ENCODE results near the gene TAC3.
"Not testable (repeated sequence)": the region's sequence is repeated elsewhere in the genome, so short reads cannot be mapped to it uniquely, and the experiment has no call there.

Gene TAC3

GRCh38 chr12:57004651-57005050 is 11.7 kb downstream of the TAC3 start:
- no peak for DNase-seq (ENCODE audit: low spot score)

DNA sequence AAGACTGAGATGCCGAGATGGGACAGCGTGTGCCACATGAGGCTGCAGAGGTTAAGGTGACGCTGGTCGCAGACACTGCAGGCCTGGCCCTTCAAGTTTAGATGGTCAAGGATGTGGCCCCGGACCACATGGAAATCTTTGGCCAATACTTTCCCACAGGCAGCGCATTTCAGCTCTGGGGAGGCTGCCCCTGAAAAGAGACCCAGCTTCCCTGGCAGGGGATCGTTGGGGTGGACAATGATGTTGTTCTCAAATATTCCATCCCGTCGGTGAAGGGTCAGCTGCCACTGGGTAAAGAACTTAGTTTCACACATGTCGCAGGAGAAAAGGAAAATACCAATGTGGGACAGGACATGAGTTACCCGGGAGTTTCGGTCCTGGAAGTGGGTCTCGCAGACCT is 12.9 kb downstream of the TAC3 start:
- no peak for DNase-seq (ENCODE audit: low spot score)

DNA sequence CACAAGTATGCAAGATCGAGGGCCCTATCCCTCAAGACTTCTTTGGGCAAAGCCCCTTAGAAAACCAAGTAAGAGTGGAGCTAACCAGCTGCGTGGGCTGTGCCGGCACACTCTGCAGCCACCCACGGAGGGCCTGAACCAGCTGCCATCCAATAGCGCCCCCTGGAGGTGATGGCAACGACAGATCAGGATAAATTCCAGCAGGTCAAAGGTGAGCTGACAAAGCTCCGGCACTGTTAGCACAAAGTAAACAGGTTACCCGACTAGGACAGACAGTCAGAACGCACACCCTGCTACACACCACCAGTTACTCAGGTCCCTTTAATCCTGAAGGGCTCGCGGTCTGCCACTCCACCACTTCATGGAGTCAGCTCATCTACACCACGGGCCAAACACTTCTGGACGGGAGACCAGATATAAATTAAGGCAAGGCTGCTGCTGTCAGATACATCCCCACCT is 14.9 kb downstream of the TAC3 start:
- peak; percentile 96 for DNase-seq (ENCODE audit: low spot score)

DNA sequence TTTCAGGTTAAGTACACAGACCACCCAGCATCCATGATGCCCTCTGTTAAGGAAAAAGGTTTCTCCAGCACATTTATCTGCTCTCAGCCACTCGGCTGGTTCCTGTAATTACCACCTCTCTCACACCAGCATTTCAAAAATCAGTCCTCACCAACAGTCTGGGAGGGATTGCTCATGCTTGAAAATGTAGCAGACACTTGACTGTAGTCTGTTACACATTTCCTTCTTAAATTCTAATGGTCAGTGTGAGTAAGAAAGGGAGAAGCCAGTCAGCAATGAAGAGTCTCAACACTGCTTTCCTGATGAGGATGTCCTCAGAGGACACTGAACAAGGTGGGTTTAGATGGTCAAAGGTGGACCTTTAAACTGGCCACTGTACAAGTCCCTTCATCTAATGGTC is 15.9 kb downstream of the TAC3 start:
- no peak for DNase-seq (ENCODE audit: low spot score)

- DNase-seq (ENCODE audit: low spot score) = no peak
Observed at GRCh38 chr12:56999456-56999855, 16.9 kb downstream of the TAC3 start.

- DNase-seq (ENCODE audit: low spot score) = no peak
Observed at GRCh38 chr12:56998981-56999380, 17.3 kb downstream of the TAC3 start.

DNA sequence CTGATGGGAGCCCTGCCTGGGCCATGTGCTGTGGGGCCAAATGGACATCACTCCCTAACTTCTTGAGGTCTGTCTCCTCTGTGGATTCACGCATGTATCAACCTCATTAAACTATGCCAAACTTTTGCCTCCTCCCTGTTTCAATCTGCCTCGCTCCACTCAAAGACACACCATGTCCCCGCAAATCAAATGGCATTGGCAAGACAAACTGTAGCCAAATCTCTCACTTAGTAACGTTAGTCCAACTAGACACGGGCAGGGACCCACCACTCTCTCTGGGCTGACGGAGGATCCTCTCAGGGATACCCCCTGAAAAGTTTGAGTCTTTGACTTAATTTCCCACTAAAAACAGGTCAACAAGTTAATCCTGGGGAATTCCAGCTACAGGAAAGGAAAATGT is 18.0 kb downstream of the TAC3 start:
- DNase-seq (ENCODE audit: low spot score) = no peak

- no peak for DNase-seq (ENCODE audit: low spot score)
Observed at GRCh38 chr12:56996793-56997545, 19.4 kb downstream of the TAC3 start.

DNA sequence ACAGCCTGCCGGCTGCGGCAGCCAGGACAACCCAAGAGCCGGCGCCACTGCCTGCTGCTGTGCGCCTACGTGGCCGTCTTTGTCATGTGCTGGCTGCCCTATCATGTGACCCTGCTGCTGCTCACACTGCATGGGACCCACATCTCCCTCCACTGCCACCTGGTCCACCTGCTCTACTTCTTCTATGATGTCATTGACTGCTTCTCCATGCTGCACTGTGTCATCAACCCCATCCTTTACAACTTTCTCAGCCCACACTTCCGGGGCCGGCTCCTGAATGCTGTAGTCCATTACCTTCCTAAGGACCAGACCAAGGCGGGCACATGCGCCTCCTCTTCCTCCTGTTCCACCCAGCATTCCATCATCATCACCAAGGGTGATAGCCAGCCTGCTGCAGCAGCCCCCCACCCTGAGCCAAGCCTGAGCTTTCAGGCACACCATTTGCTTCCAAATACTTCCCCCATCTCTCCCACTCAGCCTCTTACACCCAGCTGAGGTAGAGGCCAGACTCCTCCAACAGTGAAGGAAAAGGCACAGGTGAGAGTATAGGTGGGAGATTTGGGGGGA is 20.3 kb downstream of the TAC3 start:
- no peak for DNase-seq (ENCODE audit: low spot score)

GRCh38 chr12:56995201-56995929 is 21.0 kb downstream of the TAC3 start:
- DNase-seq (ENCODE audit: low spot score) = no peak

DNA sequence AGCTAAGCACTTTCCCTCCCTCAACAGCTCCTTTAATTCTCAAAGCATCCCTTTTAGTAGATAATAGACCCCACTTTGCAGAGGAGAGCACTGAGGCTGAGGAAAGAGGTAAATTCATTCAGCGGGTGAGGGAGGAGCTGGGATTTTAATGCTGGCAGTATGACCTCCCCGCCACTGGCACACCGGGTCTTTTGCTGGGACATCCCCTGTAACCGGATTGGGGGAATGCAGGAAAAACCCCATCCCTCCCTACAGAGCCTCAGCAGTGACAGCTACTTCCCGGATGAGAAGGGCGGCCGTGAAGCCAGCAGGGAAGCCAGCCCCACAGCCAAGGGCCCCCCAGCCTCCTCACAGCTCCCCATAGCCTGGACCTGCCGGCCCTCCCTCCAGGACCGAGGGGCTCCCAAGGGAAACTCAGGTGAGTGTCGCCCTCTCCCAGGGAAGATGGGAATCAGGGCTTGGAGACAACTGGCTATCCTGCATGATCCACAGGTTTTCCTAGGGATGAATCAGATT is 22.0 kb downstream of the TAC3 start:
- no peak for DNase-seq (ENCODE audit: low spot score)

GRCh38 chr12:56993346-56993745 is 23.0 kb downstream of the TAC3 start:
- no peak for DNase-seq (ENCODE audit: low spot score)

- no peak for DNase-seq (ENCODE audit: low spot score)
Observed at GRCh38 chr12:56991319-56992246, 24.7 kb downstream of the TAC3 start.

- DNase-seq (ENCODE audit: low spot score) = no peak
Observed at GRCh38 chr12:56990648-56991318, 25.5 kb downstream of the TAC3 start.

DNA sequence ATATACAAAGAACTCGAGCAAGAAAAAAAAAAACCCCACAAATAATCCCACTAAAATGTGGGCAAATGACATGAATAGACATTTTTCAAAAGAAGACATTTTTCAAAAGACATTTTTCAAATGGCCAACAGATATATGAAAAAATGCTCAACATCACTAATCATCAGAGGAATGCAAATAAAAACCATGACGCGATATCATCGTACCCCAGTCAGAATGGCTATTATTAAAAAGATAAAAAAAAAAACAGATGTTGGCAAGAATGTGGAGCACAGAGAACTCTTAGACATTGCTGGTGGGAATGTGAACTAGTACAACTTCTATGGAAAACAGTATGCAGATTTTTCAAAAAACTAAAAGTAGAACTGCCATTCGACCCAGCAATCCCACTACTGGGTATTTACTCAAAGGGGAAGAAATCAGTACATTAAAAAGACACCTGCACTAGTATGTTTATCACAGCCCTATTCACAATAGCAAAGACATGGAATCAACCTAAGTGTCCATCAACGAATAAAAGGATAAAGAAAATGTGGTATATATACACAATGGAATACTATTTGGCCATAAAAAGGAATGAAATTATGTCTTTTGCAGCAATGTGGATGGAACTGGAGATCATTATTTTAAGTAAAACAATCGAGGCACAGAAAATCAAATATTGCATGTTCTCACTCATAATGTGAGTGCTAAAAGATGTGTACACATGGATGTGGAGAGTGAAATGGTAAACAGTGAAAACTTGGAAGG is 26.3 kb downstream of the TAC3 start:
- no peak for DNase-seq (ENCODE audit: low spot score)

GRCh38 chr12:56988207-56988739 is 28.1 kb downstream of the TAC3 start:
- DNase-seq (ENCODE audit: low spot score) = no peak

DNA sequence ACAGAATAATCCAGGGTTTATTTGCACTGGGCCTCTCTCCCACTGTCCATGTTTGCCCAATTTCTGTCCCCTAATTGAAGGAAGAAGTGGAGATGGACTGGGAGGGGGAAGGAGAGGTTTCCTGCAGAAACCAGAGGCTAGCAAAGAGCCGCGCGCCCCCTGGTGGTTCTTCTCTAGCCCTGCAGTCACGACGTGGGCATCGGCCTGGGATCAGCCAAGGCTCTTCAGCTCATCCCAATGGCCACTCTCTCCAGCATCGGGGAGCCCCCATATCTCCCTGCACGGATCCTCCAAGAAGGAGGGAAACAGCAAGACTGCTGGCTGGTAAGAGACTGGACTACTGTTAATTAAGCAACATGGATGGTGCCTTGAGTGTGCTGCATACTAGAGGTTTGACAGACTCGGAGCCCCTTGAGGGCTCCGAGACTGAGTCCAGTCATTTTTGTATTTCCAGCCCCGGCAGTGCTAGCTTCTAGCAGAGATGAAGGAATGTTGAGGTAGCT is 28.7 kb downstream of the TAC3 start:
- peak; percentile 84 for DNase-seq (ENCODE audit: low spot score)

DNA sequence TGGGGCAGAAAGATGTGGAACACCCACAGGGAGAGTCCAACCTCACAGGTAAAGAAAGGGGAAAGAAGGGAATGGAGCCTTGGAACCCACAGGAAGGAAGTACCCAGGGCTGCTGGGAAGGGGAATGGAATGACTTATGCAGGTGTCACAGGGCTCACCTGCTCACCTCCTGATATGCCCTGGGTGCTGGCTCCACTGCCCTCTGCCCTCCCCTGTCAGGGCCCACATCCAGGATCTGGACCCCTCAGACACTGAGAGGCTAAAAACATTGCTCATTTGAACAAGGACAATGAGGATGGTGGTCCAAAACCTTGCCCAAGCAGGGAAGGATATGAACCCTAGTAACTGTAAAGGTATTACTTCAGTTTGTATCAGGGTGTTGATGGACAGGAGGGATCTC is 29.3 kb downstream of the TAC3 start:
- no peak for DNase-seq (ENCODE audit: low spot score)

DNA sequence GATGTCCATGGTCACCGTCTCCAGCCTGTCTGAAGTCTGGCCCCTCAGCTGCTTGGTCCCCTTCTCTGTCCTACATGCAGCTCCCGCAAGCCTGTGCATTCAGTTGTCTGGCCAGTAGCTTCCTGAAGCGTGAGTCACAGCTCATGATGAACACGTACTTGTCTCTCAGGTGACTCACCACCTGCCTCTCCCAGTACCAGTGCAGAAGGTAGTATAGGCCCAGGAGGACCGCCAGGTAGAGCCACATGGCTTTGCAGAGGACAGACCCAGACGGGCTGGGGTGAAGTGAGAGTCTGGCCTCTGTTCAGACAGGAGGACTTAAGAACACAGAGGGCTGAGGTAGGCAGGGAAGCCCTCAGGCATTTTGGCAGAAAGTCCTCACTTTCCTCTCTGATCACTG is 30.6 kb downstream of the TAC3 start:
- not testable (repeated sequence) for DNase-seq (ENCODE audit: low spot score)

GRCh38 chr12:56983386-56983785 is 32.9 kb downstream of the TAC3 start:
- no peak for DNase-seq (ENCODE audit: low spot score)

All from HuH-7 (cell line).